GM10266 (cell line): ENCODE data around the gene JAK1.

Experiments
- DNase-seq: peaks from one replicate; pipeline ENCODE4 v3.0.0; 2012; ENCODE audit errors: extremely low spot score
- TF ChIP-seq, protein P1 (sequence below): IDR thresholded peaks from 2 replicates; pipeline ENCODE4 v1.5.1; 2012; ENCODE audit warnings: mild to moderate bottlenecking, low read depth; ENCODE audit not compliant: control insufficient read depth, insufficient read depth; ENCODE audit errors: missing control alignments

JAK1 gene

DNA sequence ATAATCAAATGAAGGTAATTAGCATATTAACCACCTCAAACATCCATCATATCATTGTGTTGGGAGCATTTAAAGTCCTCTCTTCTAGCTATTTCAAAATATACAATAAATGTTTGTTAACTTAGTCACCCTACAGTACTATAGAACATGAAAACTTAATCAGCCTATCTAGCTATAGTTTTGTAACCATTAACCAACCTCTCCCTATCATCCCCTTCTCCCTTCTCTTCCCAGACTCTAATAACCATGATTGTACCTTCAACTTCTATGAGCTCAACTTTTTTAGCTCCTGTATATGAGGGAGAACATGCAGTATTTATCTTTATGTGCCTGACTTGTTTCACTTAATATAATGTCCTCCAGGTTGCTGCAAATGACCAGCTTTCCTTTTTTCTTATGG, 167.5 kb downstream of the JAK1 start:
- TF ChIP-seq, protein P1, sequence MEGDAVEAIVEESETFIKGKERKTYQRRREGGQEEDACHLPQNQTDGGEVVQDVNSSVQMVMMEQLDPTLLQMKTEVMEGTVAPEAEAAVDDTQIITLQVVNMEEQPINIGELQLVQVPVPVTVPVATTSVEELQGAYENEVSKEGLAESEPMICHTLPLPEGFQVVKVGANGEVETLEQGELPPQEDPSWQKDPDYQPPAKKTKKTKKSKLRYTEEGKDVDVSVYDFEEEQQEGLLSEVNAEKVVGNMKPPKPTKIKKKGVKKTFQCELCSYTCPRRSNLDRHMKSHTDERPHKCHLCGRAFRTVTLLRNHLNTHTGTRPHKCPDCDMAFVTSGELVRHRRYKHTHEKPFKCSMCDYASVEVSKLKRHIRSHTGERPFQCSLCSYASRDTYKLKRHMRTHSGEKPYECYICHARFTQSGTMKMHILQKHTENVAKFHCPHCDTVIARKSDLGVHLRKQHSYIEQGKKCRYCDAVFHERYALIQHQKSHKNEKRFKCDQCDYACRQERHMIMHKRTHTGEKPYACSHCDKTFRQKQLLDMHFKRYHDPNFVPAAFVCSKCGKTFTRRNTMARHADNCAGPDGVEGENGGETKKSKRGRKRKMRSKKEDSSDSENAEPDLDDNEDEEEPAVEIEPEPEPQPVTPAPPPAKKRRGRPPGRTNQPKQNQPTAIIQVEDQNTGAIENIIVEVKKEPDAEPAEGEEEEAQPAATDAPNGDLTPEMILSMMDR = no peak

DNA sequence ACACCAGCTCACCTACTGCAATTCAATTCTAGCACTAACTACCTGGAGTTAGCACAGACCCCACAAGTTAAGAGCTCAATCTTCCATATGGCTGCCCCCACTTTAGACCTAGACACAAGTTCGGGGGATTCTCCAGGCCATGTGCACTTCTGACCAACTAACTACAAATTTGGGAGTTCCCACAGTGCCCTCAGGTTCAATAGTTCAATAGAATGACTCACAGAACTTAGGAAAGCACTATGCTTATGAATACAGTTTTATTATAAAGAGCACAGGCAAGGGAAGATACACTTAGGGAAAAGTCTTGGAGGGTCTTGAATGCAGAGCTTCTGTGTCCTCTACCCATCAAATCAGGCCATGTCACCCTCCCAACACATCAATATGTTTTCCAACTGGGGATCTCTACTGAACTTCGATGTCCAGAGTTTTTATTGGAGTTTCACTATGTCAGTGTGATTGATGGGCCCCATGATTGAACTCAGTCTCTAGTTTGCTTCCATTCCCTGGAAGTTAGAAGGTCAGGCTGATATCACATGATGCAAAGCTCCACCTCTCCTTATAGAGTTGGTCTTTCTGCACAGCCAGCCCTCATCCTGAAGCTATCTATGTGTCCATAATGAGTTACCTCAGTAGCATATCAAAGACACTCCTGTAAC, 175.4 kb downstream of the JAK1 start:
- DNase-seq = no peak
- TF ChIP-seq, protein P1 = no peak

More for the DNA sequence above, 167.5 kb downstream of the JAK1 start:
- DNase-seq = no peak
